HFFc6 (cell line): ENCODE results near the gene KLHDC7B. TPM values are rescaled to one million over a fixed set of nuclear protein-coding genes. Genes with fewer than 3 reads are reported as not detected.
A peak's percentile ranks its signal among the peaks of the same experiment; 100 is the strongest.

ENCODE experiments used
- DNase-seq: peaks from one replicate; pipeline ENCODE4 v3.0.0-alpha.2; 2018
- H3K27ac Mint-ChIP-seq: 2 replicates; pipeline ENCODE4 v1.8.0; 2020; ENCODE audit warnings: mild to moderate bottlenecking, mixed read lengths
- H3K27me3 Mint-ChIP-seq: 2 replicates; pipeline ENCODE4 v1.8.0; 2021; ENCODE audit warnings: mild to moderate bottlenecking, moderate library complexity, mixed read lengths; ENCODE audit not compliant: insufficient read depth
- H3K36me3 Mint-ChIP-seq: 2 replicates; pipeline ENCODE4 v1.8.0; 2021; ENCODE audit warnings: low read depth, mixed read lengths
- H3K4me1 Mint-ChIP-seq: 2 replicates; pipeline ENCODE4 v1.8.0; 2020; ENCODE audit warnings: low read depth, mixed read lengths
- H3K4me3 Mint-ChIP-seq: 2 replicates; pipeline ENCODE4 v1.8.0; 2020; ENCODE audit warnings: mild to moderate bottlenecking, moderate library complexity, mixed read lengths
- H3K9me3 Mint-ChIP-seq: 2 replicates; pipeline ENCODE4 v1.8.0; 2020; ENCODE audit warnings: mild to moderate bottlenecking, mixed read lengths
- CTCF ChIP-seq: fragments of 200-600 bp; sonication (generic); IDR thresholded peaks from 2 replicates; pipeline ENCODE4 v1.5.0; 2021; ENCODE audit warnings: antibody characterized with exemption, mild to moderate bottlenecking
- total RNA-seq, 6 experiments: library from RNA; stranded (reverse); fragmentation: NEBNext Ultra II Directional; extraction: Animal tissue kit (Norgen Biotek cat#: 25700); gene quantifications; 2 replicates in 1 of 6; 3 replicates in 5 of 6; pipeline ENCODE4 v1.2.3, GENCODE V29; 2021

Gene KLHDC7B
- total RNA-seq, 6 experiments from 2014 or later = 0.05 TPM; not detected in 5

- peaks cover 7% of the 10 kb centered on the region for H3K4me1 Mint-ChIP-seq
Measured at GRCh38 chr22:50587407-50587806, 41.7 kb downstream of the KLHDC7B start.

GRCh38 chr22:50595189-50595588, 49.5 kb downstream of the KLHDC7B start:
- peaks cover 4% of the 10 kb centered on the region; the same call in 1 of the 2 replicates for H3K36me3 Mint-ChIP-seq
- H3K4me1 Mint-ChIP-seq = no peaks in the 10 kb centered on the region
- H3K27me3 Mint-ChIP-seq = peaks cover 15% of the 10 kb centered on the region
- TF ChIP-seq CTCF = no peak
- no peak for DNase-seq
- H3K4me3 Mint-ChIP-seq = no peak overlapping the region
- H3K27ac Mint-ChIP-seq = no peak overlapping the region
- peaks cover 4% of the 10 kb centered on the region; the same call in 1 of the 2 replicates for H3K9me3 Mint-ChIP-seq

More at GRCh38 chr22:50587407-50587806, 41.7 kb downstream of the KLHDC7B start:
- no peaks in the 10 kb centered on the region for H3K36me3 Mint-ChIP-seq
- H3K27me3 Mint-ChIP-seq = peaks cover 10% of the 10 kb centered on the region
- no peak overlapping the region for H3K4me3 Mint-ChIP-seq
- no peak for DNase-seq
- H3K9me3 Mint-ChIP-seq = no peaks in the 10 kb centered on the region
- H3K27ac Mint-ChIP-seq = no peak overlapping the region
- no peak for TF ChIP-seq CTCF

GRCh38 chr22:50597097-50597496, 51.4 kb downstream of the KLHDC7B start:
- peaks cover 4% of the 10 kb centered on the region; the same call in 1 of the 2 replicates for H3K36me3 Mint-ChIP-seq
- peaks cover 22% of the 10 kb centered on the region for H3K27me3 Mint-ChIP-seq
- H3K9me3 Mint-ChIP-seq = peaks cover 4% of the 10 kb centered on the region; the same call in 1 of the 2 replicates
- no peak overlapping the region for H3K4me3 Mint-ChIP-seq
- DNase-seq = no peak
- H3K27ac Mint-ChIP-seq = no peak overlapping the region
- H3K4me1 Mint-ChIP-seq = no peaks in the 10 kb centered on the region; the same call in 1 of the 2 replicates
- TF ChIP-seq CTCF = no peak

GRCh38 chr22:50599816-50600455, 54.2 kb downstream of the KLHDC7B start:
- H3K9me3 Mint-ChIP-seq = peaks cover 4% of the 10 kb centered on the region; the same call in 1 of the 2 replicates
- no peaks in the 10 kb centered on the region; the same call in 1 of the 2 replicates for H3K4me1 Mint-ChIP-seq
- H3K27me3 Mint-ChIP-seq = peaks cover 33% of the 10 kb centered on the region
- no peak overlapping the region for H3K27ac Mint-ChIP-seq
- H3K4me3 Mint-ChIP-seq = peak overlapping the region; percentile 24; the same call in 1 of the 2 replicates
- TF ChIP-seq CTCF = no peak
- peaks cover 4% of the 10 kb centered on the region; the same call in 1 of the 2 replicates for H3K36me3 Mint-ChIP-seq
- no peak for DNase-seq

GRCh38 chr22:50600538-50600937, 54.8 kb downstream of the KLHDC7B start, which contains the start of gene MAPK8IP2:
Gene MAPK8IP2, plus strand, starts transcription at chr22:50600793. Its CDS starts 26 bp downstream, at chr22:50600819.
- TF ChIP-seq CTCF = no peak
- Mint-ChIP-seq H3K9me3 (peaks cover 4% of the 10 kb centered on the region; the same call in 1 of the 2 replicates), H3K27me3 (peaks cover 34% of the 10 kb centered on the region), H3K27ac (no peak within 1 kb of the TSS), H3K36me3 (peaks cover 4% of the 10 kb centered on the region; the same call in 1 of the 2 replicates), H3K4me1 (no peaks in the 10 kb centered on the region; the same call in 1 of the 2 replicates), H3K4me3 (peak within 1 kb of the TSS; percentile 31; the same call in 1 of the 2 replicates)
- DNase-seq = no peak

Other genes with a start within 250 kb of the KLHDC7B start
- gene PLXNB2, start 238.3 kb upstream of the KLHDC7B start, total RNA-seq = 100 to 1,000 TPM; 280 to 370 (median 291) TPM
- gene DENND6B, start 218.9 kb upstream of the KLHDC7B start, total RNA-seq = 1 to 10 TPM; 1.4 to 2.5 (median 1.9) TPM
- 10 to 100 TPM; 41.9 to 47.0 (median 43.6) TPM for gene PPP6R2, start 202.6 kb upstream of the KLHDC7B start, total RNA-seq
- gene SBF1, start 70.9 kb upstream of the KLHDC7B start, total RNA-seq = 10 to 100 TPM; 63.9 to 76.7 (median 71.2) TPM
- gene ADM2, start 64.4 kb upstream of the KLHDC7B start, total RNA-seq = 1 to 10 TPM in 5 of 6 experiments, under 1 TPM in 1; 0.91 to 3.4 (median 1.2) TPM
- not detected for gene MIOX, start 59.0 kb upstream of the KLHDC7B start, total RNA-seq
- 100 to 1,000 TPM; 110 to 133 (median 118) TPM for gene LMF2, start 38.2 kb upstream of the KLHDC7B start, total RNA-seq
- gene NCAPH2, start 37.7 kb upstream of the KLHDC7B start, total RNA-seq = 10 to 100 TPM; 31.7 to 54.1 (median 50.0) TPM
- gene SCO2, start 20.3 kb upstream of the KLHDC7B start, total RNA-seq = 10 to 100 TPM in 2 of 6 experiments, 1 to 10 TPM in 4; 2.7 to 11.1 (median 9.7) TPM
- 1 to 10 TPM in 5 of 6 experiments, under 1 TPM in 1; 0.95 to 2.1 (median 1.3) TPM for gene TYMP, start 15.9 kb upstream of the KLHDC7B start, total RNA-seq
- gene SYCE3, start 17.0 kb downstream of the KLHDC7B start, total RNA-seq = not detected
- gene CPT1B, start 32.5 kb downstream of the KLHDC7B start, total RNA-seq = 1 to 10 TPM in 5 of 6 experiments, under 1 TPM in 1; 0.82 to 3.0 (median 1.5) TPM
- gene CHKB, start 37.0 kb downstream of the KLHDC7B start, total RNA-seq = 10 to 100 TPM; 21.1 to 26.2 (median 25.2) TPM
- under 1 TPM; 0.14 to 0.25 (median 0.15) TPM for gene MAPK8IP2, start 54.9 kb downstream of the KLHDC7B start, total RNA-seq
- 10 to 100 TPM; 28.0 to 35.4 (median 30.6) TPM for gene ARSA, start 82.3 kb downstream of the KLHDC7B start, total RNA-seq
- gene SHANK3, start 126.9 kb downstream of the KLHDC7B start, total RNA-seq = under 1 TPM; 0.65 to 0.97 (median 0.68) TPM
- not detected for gene ACR, start 192.3 kb downstream of the KLHDC7B start, total RNA-seq
- 10 to 100 TPM; 14.8 to 18.9 (median 17.4) TPM for gene RABL2B, start 237.7 kb downstream of the KLHDC7B start, total RNA-seq